ENCODE data around the gene MUL1. TPM values are rescaled to one million over a fixed set of nuclear protein-coding genes. Genes with fewer than 3 reads are reported as not detected.

MUL1 gene
- total RNA-seq, 1 experiment from 2014 or later = 24.7 TPM

GRCh38 chr1:20476265-20477038 lies 31.5 kb downstream of the MUL1 start:
- CTCF ChIA-PET = no interaction called here
- TF ChIP-seq ZNF274 (IDR thresholded peaks at IDR 0.05; ENCODE audit: low read depth, low read length) = no peak
- peak; percentile 63 for TF ChIP-seq SP1 (IDR thresholded peaks at IDR 0.05; ENCODE audit: low read depth)
- no peak for TF ChIP-seq EZH2 (IDR thresholded peaks at IDR 0.05)
- TF ChIP-seq ZFX (IDR thresholded peaks at IDR 0.05) = no peak
- peak; percentile 73 for TF ChIP-seq EGR1 (IDR thresholded peaks at IDR 0.05; ENCODE audit: low read depth)
- TF ChIP-seq CBX3 (IDR thresholded peaks at IDR 0.05; ENCODE audit: low read depth) = peak; percentile 63; the same call in 1 of the 2 replicates
- RAD21 ChIA-PET (ENCODE audit: low non-redundant PET in 1 of 2, low total read pairs in 2 of 2, uncharacterized antibody in 2 of 2, unreplicated experiment in 2 of 2) = no interaction called here

GRCh38 chr1:20474996-20475395 lies 33.0 kb downstream of the MUL1 start:
- ATAC-seq (no peak), DNase-seq (ENCODE audit: low read depth, low spot score) (no peak)
- Histone ChIP-seq H3K36me3 (ENCODE audit: control insufficient read depth in 1 of 2, insufficient read depth in 2 of 2, low read length in 2 of 2) (no peaks in the 10 kb centered on the region), H3K79me2 (ENCODE audit: insufficient read depth, low read length) (no peaks in the 10 kb centered on the region), H3K9me3 (ENCODE audit: control insufficient read depth in 1 of 2, insufficient read depth in 1 of 2, low read depth in 1 of 2, low read length in 2 of 2) (no peaks in the 10 kb centered on the region), H3K9me2 (ENCODE audit: insufficient read depth) (no peaks in the 10 kb centered on the region), H3K4me2 (ENCODE audit: low read length) (peak overlapping the region; percentile 26; the same call in 1 of the 2 replicates), H3K4me1 (ENCODE audit: control insufficient read depth in 1 of 2, insufficient read depth in 2 of 2, low read length in 2 of 2) (peaks cover 41 to 50% of the 10 kb centered on the region in 2 experiments), H3K27ac (ENCODE audit: low read depth, low read length) (no peak overlapping the region), H3K9ac (ENCODE audit: low read length) (no peak overlapping the region), H4K20me1 (ENCODE audit: insufficient read depth) (no peaks in the 10 kb centered on the region), H3K4me3 (replicated peaks in 1 of 2; ENCODE audit: low read depth in 1 of 2, low read length in 2 of 2) (no peak overlapping the region), H2AFZ (ENCODE audit: low read depth, low read length, poor library complexity, severe bottlenecking) (no peak overlapping the region), H3K27me3 (ENCODE audit: insufficient read depth, low read length) (no peaks in the 10 kb centered on the region)
- no TSS peak for BruUV-seq (replicated peaks)
- intact Hi-C loops (cut with micrococcal nuclease) = no loop called here
- POLR2A ChIA-PET = no interaction called here
- no peak for TF ChIP-seq SP1 (IDR thresholded peaks at IDR 0.05; ENCODE audit: low read depth)
- RAD21 ChIA-PET (ENCODE audit: low non-redundant PET in 1 of 2, low total read pairs in 2 of 2, uncharacterized antibody in 2 of 2, unreplicated experiment in 2 of 2) = no interaction called here
- CTCF ChIA-PET = no interaction called here

More at GRCh38 chr1:20476265-20477038, 31.5 kb downstream of the MUL1 start:
- peak overlapping the region; percentile 38; the same call in 1 of the 2 replicates for H3K27ac ChIP-seq (ENCODE audit: low read depth, low read length)
- no TSS peak for BruUV-seq (replicated peaks)
- peak overlapping the region; percentile 32; the same call in 1 of the 2 replicates for H3K9ac ChIP-seq (ENCODE audit: low read length)
- H2AFZ ChIP-seq (ENCODE audit: low read depth, low read length, poor library complexity, severe bottlenecking) = peak overlapping the region; percentile 29
- POLR2A ChIA-PET = no interaction called here
- DNase-seq (ENCODE audit: low read depth, low spot score) (no peak), ATAC-seq (peak; percentile 81)
- H3K4me1 ChIP-seq (ENCODE audit: control insufficient read depth in 1 of 2, insufficient read depth in 2 of 2, low read length in 2 of 2) = peaks cover 56 to 64% of the 10 kb centered on the region in 2 experiments
- intact Hi-C loops (cut with micrococcal nuclease) = no loop called here
- H4K20me1 ChIP-seq (ENCODE audit: insufficient read depth) = no peaks in the 10 kb centered on the region
- H3K4me3 ChIP-seq (replicated peaks in 1 of 2; ENCODE audit: low read depth in 1 of 2, low read length in 2 of 2) = peak overlapping the region; percentile 27 to 43
- H3K9me3 ChIP-seq (ENCODE audit: control insufficient read depth in 1 of 2, insufficient read depth in 1 of 2, low read depth in 1 of 2, low read length in 2 of 2) = no peaks in the 10 kb centered on the region
- H3K79me2 ChIP-seq (ENCODE audit: insufficient read depth, low read length) = no peaks in the 10 kb centered on the region
- peak overlapping the region; percentile 61 for H3K4me2 ChIP-seq (ENCODE audit: low read length)
- no peaks in the 10 kb centered on the region for H3K36me3 ChIP-seq (ENCODE audit: control insufficient read depth in 1 of 2, insufficient read depth in 2 of 2, low read length in 2 of 2)
- no peaks in the 10 kb centered on the region for H3K27me3 ChIP-seq (ENCODE audit: insufficient read depth, low read length)
- no peaks in the 10 kb centered on the region for H3K9me2 ChIP-seq (ENCODE audit: insufficient read depth)
